Testis (tissue), 3 donors: ENCODE measurements around the gene PCMTD2. TPM values are rescaled to one million over a fixed set of nuclear protein-coding genes. Genes with fewer than 3 reads are reported as not detected.

Source experiments
- DNase-seq: peaks from one replicate; pipeline ENCODE4 v3.0.0-alpha.2; 2019
- H3K27ac ChIP-seq, 2 donors: fragments of 200-600 bp; sonication (generic); one replicate each; pipeline ENCODE4 v1.5.1; 2019
- H3K27me3 ChIP-seq: fragments of 200-600 bp; sonication (generic); one replicate; pipeline ENCODE4 v1.5.1; 2019
- H3K36me3 ChIP-seq: fragments of 200-600 bp; sonication (generic); one replicate; pipeline ENCODE4 v1.5.1; 2017; ENCODE audit warnings: low read depth; ENCODE audit errors: missing control alignments
- H3K4me1 ChIP-seq: fragments of 200-600 bp; sonication (generic); one replicate; pipeline ENCODE4 v1.5.1; 2019
- H3K4me3 ChIP-seq, 2 donors: fragments of 200-600 bp; sonication (generic); one replicate each; pipeline ENCODE4 v1.5.1; 2017 to 2019
- H3K9me3 ChIP-seq: fragments of 200-600 bp; sonication (generic); one replicate; pipeline ENCODE4 v1.5.1; 2017
- POLR2A ChIP-seq: fragments of 450-650 bp; IDR thresholded peaks from one replicate; pipeline ENCODE4 v1.6.1; 2017; ENCODE audit warnings: antibody characterized with exemption, mild to moderate bottlenecking, moderate library complexity
- WGBS, 2 donors: methylation state at CpG; one replicate each; pipeline ENCODE4 v1.1.5; 2018; 5-methylcytosine and 5-hydroxymethylcytosine counted together
- intact Hi-C: fragments of 100-400 bp; cut with DNase I; formaldehyde crosslinking; loops from one replicate; pipeline ENCODE4 v1.15.1; 2023; ENCODE audit warnings: low total_unique reads
- polyA plus RNA-seq: library from polyadenylated mRNA; stranded (reverse); fragments of 350-450 nt; fragmentation: Illumina TruSeq; extraction: RNeasy Lipid Tissue Mini Kit (QIAGEN cat#74804); gene quantifications from one replicate; pipeline ENCODE4 v1.2.3, GENCODE V29; 2014; ENCODE audit warnings: low read depth, low replicate concordance; ENCODE audit not compliant: insufficient read depth
- total RNA-seq, 2 donors: library from RNA; depleted of rRNA; stranded (reverse); fragments of >200 nt; gene quantifications; one replicate each; pipeline ENCODE4 v1.2.3, GENCODE V29; 2016
- TF ChIP-seq, protein P1 (sequence below), 3 experiments: fragments of 450-650 bp in 2 of 3; fragments of 200-600 bp in 1 of 3; sonication (generic) in 1 of 3; IDR thresholded peaks; one replicate each; pipeline ENCODE4 v1.5.1; 2016 to 2019; ENCODE audit warnings: antibody characterized with exemption in 3 of 3, mild to moderate bottlenecking in 2 of 3, moderate library complexity in 1 of 3

Gene PCMTD2
- total and polyA plus RNA-seq, 3 donors from 2014 or later = 57.6 to 156 (median 96.4) TPM

DNA sequence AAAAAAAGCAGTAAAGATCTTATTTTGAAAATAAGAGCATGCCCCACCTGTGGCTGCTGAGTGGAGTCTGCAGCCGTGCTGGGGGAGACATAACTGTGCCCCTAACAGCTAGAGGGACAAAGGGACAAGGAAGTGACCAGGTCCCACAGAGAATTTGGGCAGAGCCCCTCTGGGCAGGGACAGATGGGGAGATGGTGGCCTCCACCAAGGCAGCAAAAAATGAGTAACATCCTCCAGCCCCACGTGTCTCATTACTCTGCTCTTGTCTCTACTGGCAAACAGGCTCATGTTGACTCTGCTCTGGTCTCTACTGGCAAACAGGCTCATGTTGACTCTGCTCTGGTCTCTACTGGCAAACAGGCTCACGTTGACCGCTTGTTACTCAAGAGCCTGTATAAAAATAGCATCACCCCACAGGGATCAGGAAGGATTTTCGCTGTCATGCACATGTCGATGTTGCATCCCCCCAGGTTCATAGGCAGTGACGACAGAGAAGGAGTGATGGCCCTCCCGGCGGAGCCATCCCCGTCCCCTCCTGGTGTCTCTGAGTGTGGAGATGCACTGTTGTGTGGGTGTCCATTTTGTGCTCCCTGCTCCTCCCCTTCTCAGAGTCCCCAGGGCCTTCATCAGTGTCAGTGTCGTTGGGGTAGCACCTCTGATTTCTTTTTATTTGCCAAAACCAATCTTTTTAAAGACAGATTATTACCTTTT lies 17.3 kb upstream of the PCMTD2 start:
- Histone ChIP-seq H3K27me3 (no peaks in the 10 kb centered on the region), H3K9me3 (no peaks in the 10 kb centered on the region), H3K4me1 (peaks cover 9% of the 10 kb centered on the region), H3K27ac (no peak overlapping the region), H3K4me3 (no peak overlapping the region), H3K36me3 (no peaks in the 10 kb centered on the region)
- intact Hi-C loops = no loop called here
- no peak for TF ChIP-seq POLR2A
- TF ChIP-seq, protein P1, sequence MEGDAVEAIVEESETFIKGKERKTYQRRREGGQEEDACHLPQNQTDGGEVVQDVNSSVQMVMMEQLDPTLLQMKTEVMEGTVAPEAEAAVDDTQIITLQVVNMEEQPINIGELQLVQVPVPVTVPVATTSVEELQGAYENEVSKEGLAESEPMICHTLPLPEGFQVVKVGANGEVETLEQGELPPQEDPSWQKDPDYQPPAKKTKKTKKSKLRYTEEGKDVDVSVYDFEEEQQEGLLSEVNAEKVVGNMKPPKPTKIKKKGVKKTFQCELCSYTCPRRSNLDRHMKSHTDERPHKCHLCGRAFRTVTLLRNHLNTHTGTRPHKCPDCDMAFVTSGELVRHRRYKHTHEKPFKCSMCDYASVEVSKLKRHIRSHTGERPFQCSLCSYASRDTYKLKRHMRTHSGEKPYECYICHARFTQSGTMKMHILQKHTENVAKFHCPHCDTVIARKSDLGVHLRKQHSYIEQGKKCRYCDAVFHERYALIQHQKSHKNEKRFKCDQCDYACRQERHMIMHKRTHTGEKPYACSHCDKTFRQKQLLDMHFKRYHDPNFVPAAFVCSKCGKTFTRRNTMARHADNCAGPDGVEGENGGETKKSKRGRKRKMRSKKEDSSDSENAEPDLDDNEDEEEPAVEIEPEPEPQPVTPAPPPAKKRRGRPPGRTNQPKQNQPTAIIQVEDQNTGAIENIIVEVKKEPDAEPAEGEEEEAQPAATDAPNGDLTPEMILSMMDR (IDR thresholded peaks at IDR 0.05) = no peak
- WGBS, 2 donors = 82 to 91% methylated on average over 11 of the region's 11 CpGs
- no peak for DNase-seq

DNA sequence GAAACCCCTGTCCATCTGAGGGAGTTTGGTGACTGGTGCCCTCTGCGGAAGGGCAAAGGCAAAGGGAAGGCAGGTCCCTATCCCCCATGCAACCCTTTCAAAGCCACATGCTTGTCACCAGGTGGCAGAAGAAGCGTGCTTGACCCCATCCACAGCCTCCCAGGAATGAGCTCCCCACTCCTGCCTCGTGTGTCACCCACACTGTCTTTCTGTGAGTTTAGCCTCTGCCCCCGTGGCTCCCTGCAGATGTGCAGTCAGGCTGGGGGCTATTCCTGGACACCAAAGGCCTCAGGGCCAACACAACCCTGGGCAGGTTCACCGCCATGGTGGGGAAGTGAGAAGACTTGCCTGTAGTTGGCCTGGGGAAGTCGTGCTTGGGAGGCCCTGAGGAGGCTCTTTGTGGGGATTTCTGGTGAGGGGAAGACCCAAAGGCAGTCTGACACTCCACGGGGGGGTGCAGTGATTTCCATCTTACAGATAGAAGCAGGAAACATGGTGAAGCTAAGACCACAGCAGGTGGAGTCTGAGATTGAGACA lies 16.6 kb upstream of the PCMTD2 start:
- DNase-seq = no peak
- 77 to 88% methylated on average over 7 of the region's 7 CpGs for WGBS, 2 donors
- H3K9me3 ChIP-seq = no peaks in the 10 kb centered on the region
- H3K27me3 ChIP-seq = no peaks in the 10 kb centered on the region
- no peak for TF ChIP-seq POLR2A
- TF ChIP-seq, protein P1 (IDR thresholded peaks at IDR 0.05) = no peak
- intact Hi-C loops = no loop called here
- H3K4me1 ChIP-seq = peaks cover 3% of the 10 kb centered on the region
- no peak overlapping the region for H3K4me3 ChIP-seq
- H3K27ac ChIP-seq = no peak overlapping the region
- no peaks in the 10 kb centered on the region for H3K36me3 ChIP-seq

DNA sequence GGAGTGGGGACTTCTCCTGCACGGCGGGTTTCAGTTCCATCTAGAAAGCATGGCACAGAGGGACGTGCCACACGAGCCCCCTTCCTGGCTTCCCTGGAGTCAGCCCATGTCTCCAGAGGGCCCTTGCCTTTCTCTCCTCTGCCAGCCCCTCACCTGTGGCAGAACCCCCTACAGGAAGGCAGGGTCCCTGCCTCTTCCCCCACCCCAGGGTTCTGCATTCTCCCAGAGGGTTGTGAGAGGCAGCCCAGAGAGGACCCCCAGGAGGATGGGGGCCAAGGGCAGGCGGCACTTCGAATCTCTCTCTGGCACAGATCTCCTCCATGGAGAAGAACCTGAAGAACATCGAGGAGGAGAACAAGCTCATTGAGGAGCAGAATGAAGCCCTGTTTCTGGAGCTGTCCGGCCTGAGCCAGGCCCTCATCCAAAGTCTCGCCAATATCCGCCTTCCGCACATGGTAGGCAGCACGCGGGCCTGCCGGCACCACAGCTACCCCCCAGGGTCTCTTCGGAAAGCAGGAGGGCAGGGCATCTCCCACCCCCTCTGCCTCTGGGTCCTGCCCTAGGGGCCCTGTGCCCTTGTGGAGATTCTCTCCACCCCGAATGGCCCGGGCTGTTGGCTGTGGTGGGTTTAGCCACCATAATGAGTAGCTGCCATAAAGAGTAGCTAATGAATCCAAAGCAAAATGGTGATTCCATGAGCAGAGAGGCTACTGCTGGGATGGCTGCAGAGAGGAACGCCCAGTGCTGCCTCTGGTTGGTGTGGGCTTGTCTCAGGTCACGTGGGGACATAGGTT lies 15.9 kb upstream of the PCMTD2 start:
- TF ChIP-seq, protein P1 (IDR thresholded peaks at IDR 0.05) = no peak
- no peak for TF ChIP-seq POLR2A
- no peak for DNase-seq
- no peaks in the 10 kb centered on the region for H3K36me3 ChIP-seq

DNA sequence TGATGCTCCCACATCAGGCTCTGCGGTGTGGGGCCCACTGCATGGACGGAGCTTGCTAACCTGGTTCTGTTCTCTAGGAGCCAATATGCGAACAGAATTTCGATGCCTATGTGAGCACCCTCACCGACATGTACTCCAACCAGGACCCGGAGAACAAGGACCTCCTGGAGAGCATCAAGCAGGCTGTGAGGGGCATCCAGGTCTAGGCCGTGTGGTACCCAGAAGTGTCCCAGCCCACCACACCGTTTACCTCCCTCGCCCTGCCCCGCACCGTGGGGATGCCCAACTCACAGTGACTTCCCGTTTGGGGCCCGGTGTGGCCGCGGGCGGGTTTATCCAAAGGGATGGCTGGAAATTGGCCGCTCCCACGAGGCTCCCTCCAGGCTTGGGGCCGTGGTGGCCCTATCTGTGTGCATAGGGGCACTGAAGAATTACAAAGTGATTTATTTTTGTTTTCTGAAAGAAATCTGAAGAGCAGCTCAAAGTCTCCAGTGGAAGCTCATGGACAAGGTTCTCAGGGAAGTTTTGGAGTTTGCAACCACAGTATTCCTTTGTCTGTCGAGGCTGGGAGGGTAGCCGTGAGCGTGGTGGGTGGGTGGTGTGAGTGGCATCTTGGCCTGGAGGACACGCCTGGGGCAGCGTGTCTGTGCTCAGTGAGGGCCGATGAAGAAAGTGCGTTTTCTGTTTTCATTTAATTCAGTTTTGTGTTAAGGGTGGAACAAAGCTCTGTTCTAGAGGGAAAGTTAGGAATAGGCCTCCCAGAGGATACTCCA lies 15.1 kb upstream of the PCMTD2 start:
- H3K4me3 ChIP-seq = no peak overlapping the region
- intact Hi-C loops = no loop called here
- H3K9me3 ChIP-seq = no peaks in the 10 kb centered on the region
- no peaks in the 10 kb centered on the region for H3K27me3 ChIP-seq
- H3K36me3 ChIP-seq = no peaks in the 10 kb centered on the region
- 95 to 98% methylated on average over 12 to 26 of the region's 26 CpGs for WGBS, 2 donors
- DNase-seq = no peak
- H3K27ac ChIP-seq = no peak overlapping the region
- no peak for TF ChIP-seq POLR2A
- TF ChIP-seq, protein P1 (IDR thresholded peaks at IDR 0.05) = no peak
- H3K4me1 ChIP-seq = no peaks in the 10 kb centered on the region

More for the DNA sequence above, 15.9 kb upstream of the PCMTD2 start:
- WGBS, 2 donors = 92 to 96% methylated on average over 8 to 19 of the region's 19 CpGs
- Histone ChIP-seq H3K27me3 (no peaks in the 10 kb centered on the region), H3K9me3 (no peaks in the 10 kb centered on the region), H3K4me1 (no peaks in the 10 kb centered on the region), H3K4me3 (no peak overlapping the region), H3K27ac (no peak overlapping the region)
- intact Hi-C loops = no loop called here
